IPS-11a (cell line): ENCODE measurements around the gene MMP20.
"Not testable (repeated sequence)": the region's sequence is repeated elsewhere in the genome, so short reads cannot be mapped to it uniquely, and the experiment has no call there.

Experiments used
- H3K4me3 ChIP-seq: one replicate; pipeline ENCODE4 v1.5.1; 2013; ENCODE audit warnings: low read depth, low read length, control low read depth

Gene MMP20, protein sequence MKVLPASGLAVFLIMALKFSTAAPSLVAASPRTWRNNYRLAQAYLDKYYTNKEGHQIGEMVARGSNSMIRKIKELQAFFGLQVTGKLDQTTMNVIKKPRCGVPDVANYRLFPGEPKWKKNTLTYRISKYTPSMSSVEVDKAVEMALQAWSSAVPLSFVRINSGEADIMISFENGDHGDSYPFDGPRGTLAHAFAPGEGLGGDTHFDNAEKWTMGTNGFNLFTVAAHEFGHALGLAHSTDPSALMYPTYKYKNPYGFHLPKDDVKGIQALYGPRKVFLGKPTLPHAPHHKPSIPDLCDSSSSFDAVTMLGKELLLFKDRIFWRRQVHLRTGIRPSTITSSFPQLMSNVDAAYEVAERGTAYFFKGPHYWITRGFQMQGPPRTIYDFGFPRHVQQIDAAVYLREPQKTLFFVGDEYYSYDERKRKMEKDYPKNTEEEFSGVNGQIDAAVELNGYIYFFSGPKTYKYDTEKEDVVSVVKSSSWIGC

DNA sequence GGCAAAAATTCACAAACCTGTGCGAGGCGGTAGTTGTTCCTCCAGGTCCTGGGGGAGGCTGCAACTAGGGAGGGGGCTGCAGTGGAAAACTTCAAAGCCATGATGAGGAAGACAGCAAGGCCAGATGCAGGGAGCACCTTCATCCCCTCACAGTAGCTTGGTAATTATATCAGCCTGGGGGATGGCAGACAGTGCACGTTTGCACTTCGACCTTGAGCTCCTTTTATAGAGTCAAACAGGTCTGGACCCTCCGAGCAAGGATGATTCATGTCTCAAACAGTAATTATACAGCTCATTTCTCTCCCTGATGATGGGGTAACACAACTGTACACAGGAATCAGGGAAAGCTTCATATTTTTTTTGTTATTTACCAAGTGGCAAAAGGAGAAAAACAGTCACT is at the start of gene MMP20:
MMP20 (minus strand) TSS at position 156 of the 400 bp plus-strand sequence; CDS start at position 143, 13 bp downstream.
- H3K4me3 ChIP-seq = no peak within 1 kb of the TSS

DNA sequence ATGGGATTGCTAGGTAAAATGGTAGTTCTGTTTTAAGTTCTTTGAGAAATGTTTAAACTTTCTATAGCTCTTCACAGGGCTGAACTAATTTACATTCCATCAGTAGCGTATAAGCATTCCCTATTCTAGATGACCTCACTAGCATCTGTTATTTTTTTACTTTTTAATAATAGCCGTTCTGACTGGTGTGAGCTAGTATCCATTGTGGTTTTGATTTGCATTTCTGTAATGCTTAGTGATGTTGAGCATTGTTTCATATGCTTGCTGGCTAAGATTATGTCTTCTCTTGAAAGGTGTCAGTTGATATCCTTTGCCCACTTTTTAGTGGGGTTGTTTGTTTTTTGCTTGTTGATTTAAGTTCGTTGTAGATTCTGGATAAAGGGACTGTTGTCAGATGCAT is 44.5 kb upstream of the MMP20 start:
- H3K4me3 ChIP-seq = no peak overlapping the region

DNA sequence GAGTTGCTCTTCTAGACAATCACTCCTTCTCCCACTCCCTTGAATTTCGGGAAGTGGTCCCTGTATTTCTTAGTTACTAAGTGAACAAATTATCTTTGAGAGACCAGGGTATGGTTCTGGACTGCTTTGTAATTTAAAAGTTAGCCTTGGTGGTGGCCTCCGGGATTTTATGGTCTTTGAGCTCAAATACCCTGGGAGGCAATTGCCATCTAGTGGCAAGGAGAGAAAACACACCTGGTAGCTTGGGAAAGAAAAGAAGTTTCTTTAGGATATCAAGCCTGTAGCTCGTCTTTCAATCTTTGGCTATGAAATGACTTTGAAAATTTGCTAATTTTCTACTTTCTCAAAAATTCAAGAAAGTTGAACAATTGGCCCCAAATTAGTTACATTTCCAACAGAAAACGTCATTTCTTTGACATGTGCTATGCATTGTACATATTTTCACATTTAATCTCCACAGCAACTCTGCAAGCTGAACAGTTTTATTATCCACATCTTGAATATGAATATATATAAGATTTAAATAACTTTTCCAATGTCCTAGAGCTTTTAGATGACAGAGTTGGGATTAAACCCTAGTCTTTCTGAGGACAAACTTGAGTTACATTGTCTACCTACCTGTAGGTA is 41.3 kb upstream of the MMP20 start:
- H3K4me3 ChIP-seq = no peak overlapping the region

DNA sequence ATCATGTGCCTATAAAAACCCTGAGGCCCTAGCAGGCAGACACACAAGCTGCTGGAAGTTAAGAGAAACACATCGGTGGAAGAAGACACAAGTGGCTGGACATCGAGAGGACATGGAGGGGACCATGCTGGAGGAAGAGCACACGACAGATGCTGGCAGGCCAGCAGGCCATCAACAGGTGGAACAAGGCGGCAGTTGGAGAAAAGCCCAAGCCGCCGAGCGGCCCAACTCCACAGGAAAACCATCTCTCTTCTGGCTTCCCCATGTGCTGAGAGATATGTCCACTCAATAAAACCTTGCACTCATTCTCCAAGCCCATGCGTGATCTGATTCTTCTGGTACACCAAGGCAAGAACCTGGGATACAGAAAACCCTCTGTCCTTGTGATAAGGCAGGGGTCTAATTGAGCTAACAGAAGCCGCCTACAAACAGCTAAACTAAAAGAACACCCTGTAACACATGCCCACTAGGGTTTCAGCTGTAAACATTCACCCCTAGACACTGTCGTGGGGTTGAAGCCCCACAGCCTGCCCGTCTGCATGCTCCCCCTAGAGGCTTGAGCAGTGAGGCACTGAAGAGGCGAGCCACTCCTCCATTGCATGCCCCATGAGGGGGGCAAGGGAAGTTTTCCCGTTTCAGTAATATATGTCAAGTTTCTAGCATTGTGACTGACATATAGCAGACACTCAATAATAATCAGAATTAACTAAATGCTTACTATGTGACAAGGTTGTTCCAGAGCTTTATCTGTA is 39.0 kb upstream of the MMP20 start:
- H3K4me3 ChIP-seq = no peak overlapping the region

DNA sequence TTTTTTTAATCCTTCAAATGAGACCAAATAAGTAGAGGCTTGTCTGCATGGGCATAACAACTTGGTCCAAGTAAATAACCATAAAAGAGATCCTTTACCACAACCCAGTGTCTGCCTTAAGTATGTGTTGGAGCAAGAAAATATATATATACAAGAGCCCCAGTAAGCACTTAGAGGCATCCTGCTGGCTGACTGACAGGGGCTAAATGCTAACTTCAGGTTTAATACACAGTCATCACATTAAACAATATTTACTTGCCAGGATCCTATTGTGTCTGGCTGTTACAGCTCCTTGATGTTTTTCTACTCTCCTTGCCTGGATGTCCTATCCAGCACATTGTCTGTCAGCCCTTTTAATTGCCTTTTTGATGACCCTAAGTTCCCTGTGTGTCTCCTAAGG is 37.5 kb upstream of the MMP20 start:
- H3K4me3 ChIP-seq = no peak overlapping the region

DNA sequence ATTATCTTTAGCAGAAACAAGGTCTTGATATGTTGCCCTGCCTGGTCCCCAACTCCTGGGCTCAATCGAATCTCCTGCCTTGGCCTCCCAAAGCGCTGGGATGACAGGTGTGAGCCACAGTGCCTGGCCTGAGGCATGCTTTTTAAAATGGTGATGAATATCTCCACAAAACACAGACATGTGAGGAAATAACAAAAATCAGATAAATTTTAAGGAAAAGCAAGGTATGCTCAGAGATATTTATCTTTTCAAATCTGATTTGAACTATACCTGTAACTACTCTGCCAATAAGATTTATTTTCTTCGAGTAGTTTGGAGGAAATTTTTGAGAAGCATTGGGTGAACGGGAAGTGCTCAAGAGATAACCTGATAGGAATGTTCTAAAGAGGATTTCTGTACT is 35.9 kb upstream of the MMP20 start:
- H3K4me3 ChIP-seq = no peak overlapping the region

DNA sequence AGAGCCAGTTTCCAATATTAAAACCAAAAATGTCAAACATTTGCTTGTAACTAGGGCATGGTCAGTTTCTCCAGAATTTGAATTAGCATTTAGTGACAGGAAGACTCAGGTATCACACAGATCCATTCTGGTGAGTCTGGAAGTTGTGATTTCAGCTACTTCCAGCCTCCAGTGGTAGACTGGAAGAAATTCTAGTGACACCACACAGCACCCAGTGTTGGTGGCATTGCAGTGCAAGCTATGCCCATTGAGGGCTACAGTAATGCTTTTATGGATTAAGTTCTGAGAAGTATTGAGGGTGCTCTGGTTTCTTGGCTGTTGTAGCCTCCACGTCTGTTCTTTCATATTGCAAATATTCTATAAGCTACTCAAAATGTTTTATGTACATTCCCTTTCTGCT is 31.4 kb upstream of the MMP20 start:
- H3K4me3 ChIP-seq = no peak overlapping the region

DNA sequence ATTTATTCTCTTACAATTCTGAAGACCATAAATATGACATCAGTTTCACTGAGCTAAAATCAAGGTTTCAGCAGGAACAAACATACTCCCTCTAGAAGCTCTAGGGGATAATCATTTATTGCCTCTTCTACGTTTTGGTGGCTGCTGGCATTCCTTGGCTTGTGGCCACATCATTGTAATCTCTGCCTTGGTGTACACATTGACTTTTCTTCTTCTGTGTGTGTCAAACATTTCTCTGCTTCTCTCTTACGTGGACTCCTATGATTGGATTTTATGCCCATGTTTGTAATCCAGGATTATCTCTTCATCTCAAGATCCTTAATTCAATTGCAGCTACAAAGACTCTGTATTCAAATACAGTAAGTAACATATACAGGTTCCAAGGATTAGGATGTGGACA is 30.4 kb upstream of the MMP20 start:
- H3K4me3 ChIP-seq = no peak overlapping the region

DNA sequence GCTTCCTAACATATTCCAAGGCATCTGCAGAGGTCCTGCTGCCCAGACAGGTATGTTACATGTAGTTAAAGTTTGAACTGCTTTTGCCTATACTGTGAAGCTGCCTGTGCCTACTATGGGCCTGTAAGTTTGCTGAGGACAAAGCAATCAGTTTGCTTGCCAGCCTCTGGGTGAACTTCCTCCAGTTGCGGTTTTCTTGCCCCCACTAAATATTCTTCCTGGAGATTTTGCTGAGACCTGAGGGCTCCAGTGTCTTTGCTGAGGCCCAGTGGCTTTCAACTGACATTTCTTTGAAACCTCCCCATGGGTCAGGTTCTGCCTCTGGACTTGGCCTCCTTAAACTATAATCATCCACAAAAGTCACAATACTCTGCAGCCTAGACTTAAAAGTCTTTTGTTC is 29.6 kb upstream of the MMP20 start:
- no peak overlapping the region for H3K4me3 ChIP-seq

DNA sequence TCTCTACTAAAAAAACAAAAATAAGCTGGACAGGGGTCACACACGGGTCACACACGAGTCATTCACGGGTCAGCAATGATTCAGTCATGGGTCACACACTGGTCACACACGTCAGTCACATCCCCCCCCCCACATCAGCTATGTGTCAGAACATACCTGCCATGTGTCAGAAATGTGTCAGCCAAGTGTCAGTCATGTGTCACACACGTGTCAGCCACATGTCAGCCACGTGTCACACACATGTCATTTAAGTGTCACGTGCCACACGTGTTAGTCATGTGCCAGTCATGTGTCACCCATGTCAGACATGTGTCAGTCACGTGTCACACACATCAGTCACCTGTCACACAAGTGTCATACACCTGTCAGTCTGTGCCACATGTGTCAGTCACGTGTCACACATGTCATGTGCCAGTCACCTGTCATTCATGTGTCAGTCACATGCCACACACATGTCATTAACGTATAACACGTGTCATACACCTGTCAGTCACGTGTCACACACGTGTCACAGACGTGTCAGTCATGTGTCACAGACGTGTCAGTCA is 28.7 kb upstream of the MMP20 start:
- H3K4me3 ChIP-seq = no peak overlapping the region

DNA sequence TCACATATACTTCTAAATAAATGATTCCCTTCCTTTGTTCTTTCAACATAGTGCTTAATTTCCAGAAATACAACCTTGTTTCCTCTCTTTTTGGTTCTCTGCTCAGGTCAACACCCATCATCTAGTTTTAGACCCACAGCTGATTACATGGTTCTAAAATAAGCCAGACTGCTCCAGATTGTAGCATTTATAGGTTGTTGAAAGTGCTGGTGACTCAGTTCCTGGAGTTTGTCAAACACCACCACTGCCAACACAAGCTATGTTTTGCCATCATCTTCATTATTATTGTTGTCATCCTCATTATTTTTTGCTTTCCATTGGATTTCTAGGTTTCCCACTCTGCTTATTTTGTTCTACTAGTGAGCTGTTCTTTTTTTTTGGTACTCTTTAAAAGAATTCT is 22.3 kb upstream of the MMP20 start:
- H3K4me3 ChIP-seq = no peak overlapping the region

DNA sequence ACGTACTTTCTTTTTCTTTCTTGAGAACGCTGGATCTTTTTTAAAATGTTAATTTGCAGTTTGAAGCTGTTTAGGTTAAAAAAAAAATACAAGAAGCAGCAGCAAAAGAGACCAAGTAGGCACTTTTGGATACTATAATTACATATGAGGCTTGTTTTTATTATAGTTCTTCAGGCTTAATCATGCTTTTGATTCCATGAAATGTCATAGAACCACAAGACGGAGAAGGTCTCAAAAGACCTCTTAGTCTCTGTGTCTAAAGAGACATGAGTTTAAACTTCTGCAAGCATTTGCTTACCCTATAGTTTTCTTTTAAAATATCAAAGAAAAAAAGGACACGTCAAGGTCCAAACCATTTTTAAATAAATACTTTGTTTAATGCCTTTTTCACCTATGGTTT is 18.8 kb upstream of the MMP20 start:
- no peak overlapping the region for H3K4me3 ChIP-seq

DNA sequence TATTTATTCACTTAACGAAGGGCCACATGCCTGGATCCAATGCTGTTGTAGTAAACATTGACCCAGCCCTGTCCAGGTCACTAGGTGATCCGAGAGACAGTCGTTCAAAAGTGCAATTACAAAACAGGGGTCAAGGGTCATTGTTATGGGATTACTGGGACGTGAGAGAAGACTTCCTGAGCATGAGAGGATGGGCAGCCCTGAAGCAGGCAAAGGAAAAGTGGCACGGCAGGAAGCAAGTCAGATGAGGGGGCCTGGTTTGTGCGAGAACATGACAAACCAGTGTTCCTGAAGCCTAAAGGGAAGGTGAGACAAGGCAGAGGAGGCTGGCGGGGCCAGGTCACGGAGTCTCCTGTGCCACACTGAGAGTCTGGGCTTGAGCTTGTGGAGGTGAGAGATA is 15.8 kb upstream of the MMP20 start:
- no peak overlapping the region for H3K4me3 ChIP-seq

DNA sequence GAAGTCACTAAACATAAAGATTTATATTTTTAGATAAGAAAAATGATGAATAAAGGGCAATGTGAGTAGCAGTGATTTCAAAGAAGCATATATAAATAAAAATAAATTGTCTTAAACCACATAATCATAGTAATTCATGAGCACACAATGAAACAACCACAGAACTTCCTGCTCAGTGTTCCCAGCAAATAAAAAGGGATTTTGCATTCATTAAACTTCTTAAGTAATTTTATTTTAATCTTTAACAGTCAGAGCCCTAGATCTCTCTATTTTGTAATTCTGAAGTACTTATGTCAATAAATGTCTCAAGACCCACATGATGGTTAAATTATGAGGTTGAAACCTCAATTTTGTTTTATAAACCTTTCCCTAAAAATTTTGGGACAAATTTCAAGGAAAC is 14.5 kb upstream of the MMP20 start:
- no peak overlapping the region for H3K4me3 ChIP-seq

DNA sequence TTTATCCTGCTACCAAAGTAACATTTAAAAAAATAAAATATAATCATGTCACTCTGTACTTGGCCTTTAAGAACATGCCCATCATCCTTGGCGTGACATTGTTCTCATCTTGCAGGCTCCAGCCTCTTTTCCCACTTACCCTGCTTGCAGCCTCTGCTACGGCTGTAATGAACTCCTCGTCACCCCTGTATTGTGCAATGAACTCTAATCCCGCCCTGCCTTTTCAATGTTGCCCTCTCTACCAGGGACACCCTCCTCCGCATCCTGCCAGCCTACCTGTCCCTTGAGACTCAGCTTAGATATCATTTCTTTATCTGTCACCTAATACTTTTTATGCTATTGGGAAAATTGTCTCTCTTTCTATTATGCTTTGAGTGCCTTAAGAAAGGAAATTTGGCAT is 12.6 kb upstream of the MMP20 start:
- H3K4me3 ChIP-seq = no peak overlapping the region

DNA sequence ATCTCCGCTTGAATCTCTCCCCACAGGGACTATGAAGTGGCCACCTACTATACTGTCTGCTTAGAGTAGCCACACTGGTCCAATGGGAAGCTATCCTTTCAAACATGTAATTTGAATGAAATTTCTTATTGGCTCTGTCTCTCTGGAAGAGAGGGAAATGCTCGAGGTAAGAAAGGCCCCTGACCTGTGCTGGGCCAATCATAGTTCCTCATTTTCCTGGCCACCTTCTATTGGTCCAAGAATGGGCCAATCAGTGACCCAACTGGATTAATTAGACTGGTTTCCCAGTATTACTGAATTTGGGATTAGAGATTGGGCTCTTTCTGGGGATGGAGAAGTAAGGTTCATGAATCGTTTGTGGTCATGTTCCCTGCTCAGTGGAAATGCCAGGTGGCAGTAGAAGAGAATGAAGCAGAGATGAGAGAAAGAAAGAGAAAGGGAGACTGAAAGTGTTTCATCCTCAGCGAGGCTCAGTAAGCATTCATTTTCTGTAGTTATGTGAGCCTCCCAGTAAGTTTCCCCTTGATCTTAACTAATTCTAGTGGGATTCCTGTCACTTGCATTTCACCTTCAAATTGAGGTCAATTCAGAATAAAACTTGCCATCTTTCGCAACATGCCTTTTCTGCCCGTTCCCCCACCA is 8.4 kb upstream of the MMP20 start:
- no peak overlapping the region for H3K4me3 ChIP-seq

DNA sequence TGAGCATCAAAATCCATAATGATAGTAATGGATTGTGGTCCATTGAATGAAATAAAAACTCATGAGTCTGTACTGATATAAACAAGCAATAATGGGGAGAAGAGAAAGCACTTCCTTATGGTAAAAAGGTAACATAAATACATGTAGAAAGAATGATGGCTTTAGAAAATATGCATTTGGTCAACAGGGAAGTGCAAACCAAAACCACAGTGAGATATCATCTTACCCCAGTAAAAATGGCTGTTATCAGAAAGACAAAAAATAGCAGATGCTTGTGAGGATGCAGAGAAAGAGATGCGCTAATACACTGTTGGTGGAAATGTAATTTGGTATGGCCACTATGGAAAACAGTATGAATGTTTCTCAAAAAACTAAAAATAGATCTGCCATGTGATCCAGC is 6.9 kb upstream of the MMP20 start:
- H3K4me3 ChIP-seq = no peak overlapping the region

DNA sequence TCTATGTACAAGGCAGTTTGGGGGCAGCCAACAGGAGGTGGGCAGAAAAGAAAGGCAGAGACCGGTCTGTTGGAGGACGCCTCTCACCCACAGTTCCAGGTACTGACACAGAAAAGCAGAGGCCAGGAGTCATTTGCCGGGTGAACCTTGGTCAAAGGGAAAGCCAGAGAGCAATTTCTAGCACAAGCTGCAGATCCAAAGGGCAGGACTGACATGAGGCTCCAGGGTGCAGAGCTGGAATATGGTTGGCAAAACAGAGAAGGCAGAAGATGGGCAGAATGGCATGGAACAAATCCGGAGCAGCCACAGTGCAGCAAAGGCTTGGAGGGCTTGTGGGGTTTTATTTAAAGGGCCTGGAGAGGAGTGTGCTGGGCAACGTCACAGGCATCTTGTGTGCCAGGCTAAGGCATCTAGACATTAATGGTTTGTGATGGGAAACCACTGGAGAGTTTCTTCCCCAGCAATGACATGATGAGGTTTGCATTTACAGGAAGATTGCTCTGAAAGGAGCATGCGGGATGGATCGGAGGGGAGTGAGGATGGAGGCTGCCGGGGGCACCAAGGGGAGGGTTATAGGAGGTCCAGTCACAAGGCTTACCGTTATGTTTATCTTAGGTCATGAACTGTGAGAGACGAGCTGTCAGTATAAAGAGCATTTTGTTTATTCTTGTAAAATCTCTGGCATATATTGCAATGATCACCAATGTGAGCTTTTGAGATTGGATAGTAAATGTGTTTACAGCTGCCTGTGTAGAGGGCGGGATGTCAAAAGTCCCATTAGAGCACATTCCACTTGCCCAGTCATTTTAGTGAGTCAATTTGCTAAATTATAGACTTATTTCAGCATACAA is 5.7 kb upstream of the MMP20 start:
- H3K4me3 ChIP-seq = no peak overlapping the region

DNA sequence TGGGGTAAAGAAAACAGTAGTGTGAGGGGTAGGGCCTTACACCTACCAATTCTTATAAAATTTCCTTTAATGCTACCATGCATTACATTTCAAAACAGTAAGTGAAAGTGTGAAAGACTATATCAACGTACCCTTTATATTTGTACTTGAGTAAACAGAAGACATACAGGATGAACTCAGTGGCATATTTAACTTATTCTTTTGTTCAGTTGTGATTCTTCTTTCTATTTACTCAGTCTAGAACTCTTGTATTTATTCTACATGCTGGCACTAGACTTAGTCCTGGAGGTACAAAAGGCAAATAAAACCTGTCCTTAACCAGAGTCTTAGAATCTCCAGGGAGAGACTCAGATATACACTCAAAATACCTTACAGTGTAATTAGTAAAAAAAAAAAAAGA is 4.8 kb upstream of the MMP20 start:
- H3K4me3 ChIP-seq = not testable (repeated sequence)

DNA sequence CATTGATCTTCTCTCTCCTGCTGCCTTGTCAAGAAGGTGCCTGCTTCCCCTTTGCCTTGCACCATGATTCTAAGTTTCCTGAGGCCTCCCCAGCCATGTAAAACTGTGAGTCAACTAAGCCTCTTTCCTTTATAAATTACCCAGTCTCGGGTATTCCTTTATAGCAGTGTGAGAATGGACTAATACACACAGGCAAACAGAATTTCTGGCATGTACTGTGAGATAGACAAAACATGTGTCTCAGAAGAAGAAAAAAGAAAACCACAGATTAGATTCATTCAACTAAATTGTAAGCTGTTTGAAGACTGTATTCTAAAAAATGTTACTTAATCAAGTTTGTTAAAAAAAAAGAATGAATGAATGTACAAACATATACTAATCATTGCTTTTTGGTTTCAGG is 1.5 kb upstream of the MMP20 start:
- H3K4me3 ChIP-seq = no peak overlapping the region
